SK-N-SH treated with all-trans-retinoic acid at 6 μM for 48 hours (cell line): ENCODE measurements around the gene WTAP.

Experiments used
- ARNTL ChIP-seq: fragments of 450-650 bp; formaldehyde crosslinking; IDR thresholded peaks from 2 replicates; pipeline ENCODE4 v1.5.0; 2020; ENCODE audit warnings: low read depth, mild to moderate bottlenecking, moderate library complexity, borderline replicate concordance
- BACH2 ChIP-seq: fragments of 250-450 bp; sonication (Bioruptor Pico); IDR thresholded peaks from 2 replicates; pipeline ENCODE4 v1.9.0; 2021; ENCODE audit warnings: mild to moderate bottlenecking, borderline replicate concordance
- CREB5 ChIP-seq: fragments of 250-450 bp; sonication (Bioruptor Pico); IDR thresholded peaks from 2 replicates; pipeline ENCODE4 v1.5.1; 2020; ENCODE audit warnings: low read depth, mild to moderate bottlenecking, moderate library complexity
- CSRNP3 ChIP-seq: fragments of 250-450 bp; sonication (Bioruptor Pico); IDR thresholded peaks from 2 replicates; pipeline ENCODE4 v1.5.1; 2021; ENCODE audit warnings: mild to moderate bottlenecking, moderate library complexity
- GLIS3 ChIP-seq: fragments of 250-450 bp; sonication (Bioruptor Pico); IDR thresholded peaks from 2 replicates; pipeline ENCODE4 v1.5.0; 2020; ENCODE audit warnings: mild to moderate bottlenecking, moderate library complexity
- ISL1 ChIP-seq: fragments of 250-450 bp; sonication (Bioruptor Pico); IDR thresholded peaks from 2 replicates; pipeline ENCODE4 v2.1.2; 2022; ENCODE audit warnings: mild to moderate bottlenecking, moderate library complexity
- PATZ1 ChIP-seq: fragments of 250-450 bp; sonication (Bioruptor Pico); IDR thresholded peaks from 2 replicates; pipeline ENCODE4 v1.8.0; 2020; ENCODE audit warnings: mild to moderate bottlenecking, moderate library complexity, borderline replicate concordance
- RARB ChIP-seq: fragments of 250-450 bp; sonication (Bioruptor Pico); IDR thresholded peaks from 2 replicates; pipeline ENCODE4 v1.8.0; 2021; ENCODE audit warnings: mild to moderate bottlenecking, moderate library complexity
- TOX ChIP-seq: fragments of 250-450 bp; sonication (Bioruptor Pico); IDR thresholded peaks from 2 replicates; pipeline ENCODE4 v1.8.0; 2021; ENCODE audit warnings: mild to moderate bottlenecking, moderate library complexity, borderline replicate concordance
- TSHZ2 ChIP-seq: fragments of 250-450 bp; sonication (Bioruptor Pico); IDR thresholded peaks from 2 replicates; pipeline ENCODE4 v1.5.0; 2020; ENCODE audit warnings: mild to moderate bottlenecking, moderate library complexity
- ZFP30 ChIP-seq: fragments of 450-650 bp; formaldehyde crosslinking; IDR thresholded peaks from 2 replicates; pipeline ENCODE4 v1.5.0; 2022; ENCODE audit warnings: mild to moderate bottlenecking, moderate library complexity
- ZNF565 ChIP-seq: fragments of 450-650 bp; formaldehyde crosslinking; conservative IDR thresholded peaks from 2 replicates; pipeline ENCODE4 v1.5.0; 2020; ENCODE audit warnings: low read depth, mild to moderate bottlenecking, moderate library complexity
- ZNF8 ChIP-seq: fragments of 450-650 bp; formaldehyde crosslinking; IDR thresholded peaks from 2 replicates; pipeline ENCODE4 v1.5.0; 2020; ENCODE audit warnings: mild to moderate bottlenecking, moderate library complexity

GRCh38 chr6:159688266-159688905, 38.9 kb upstream of the WTAP start:
- TF ChIP-seq CREB5, result no peak
- TF ChIP-seq ZNF565, result no peak
- TF ChIP-seq ARNTL (CRISPR knock-in tag), result no peak
- no peak for TF ChIP-seq RARB (CRISPR knock-in tag)
- TF ChIP-seq BACH2 (CRISPR knock-in tag), result no peak
- no peak for TF ChIP-seq PATZ1 (CRISPR knock-in tag)
- no peak for TF ChIP-seq TSHZ2
- no peak for TF ChIP-seq ZFP30 (CRISPR knock-in tag)
- TF ChIP-seq ISL1 (CRISPR knock-in tag), result no peak
- no peak for TF ChIP-seq CSRNP3 (CRISPR knock-in tag)
- TF ChIP-seq TOX (CRISPR knock-in tag), result no peak
- no peak for TF ChIP-seq GLIS3 (CRISPR knock-in tag)
- no peak for TF ChIP-seq ZNF8 (CRISPR knock-in tag)
